ENCODE results near the gene ACVRL1.

Gene ACVRL1

DNA sequence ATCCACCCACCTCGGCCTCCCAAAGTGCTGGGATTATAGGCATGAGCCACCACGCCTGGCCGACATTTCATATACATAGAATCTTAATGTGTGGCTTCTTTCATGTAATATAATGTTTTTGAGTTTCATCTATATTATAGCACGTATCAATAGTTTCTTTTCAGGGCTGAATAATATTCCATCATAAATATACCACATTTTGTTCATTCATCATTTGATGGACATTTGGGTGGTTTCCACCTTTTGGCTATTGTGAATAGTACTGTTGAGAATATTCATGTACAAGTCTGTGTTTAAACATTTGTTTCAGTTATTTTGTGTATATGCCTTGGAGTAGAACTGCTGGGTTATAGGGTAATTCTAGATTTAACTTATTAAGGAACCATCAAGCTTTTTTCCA is 56.2 kb downstream of the ACVRL1 start:
- DNase-seq (ENCODE audit: low read depth) = no peak

DNA sequence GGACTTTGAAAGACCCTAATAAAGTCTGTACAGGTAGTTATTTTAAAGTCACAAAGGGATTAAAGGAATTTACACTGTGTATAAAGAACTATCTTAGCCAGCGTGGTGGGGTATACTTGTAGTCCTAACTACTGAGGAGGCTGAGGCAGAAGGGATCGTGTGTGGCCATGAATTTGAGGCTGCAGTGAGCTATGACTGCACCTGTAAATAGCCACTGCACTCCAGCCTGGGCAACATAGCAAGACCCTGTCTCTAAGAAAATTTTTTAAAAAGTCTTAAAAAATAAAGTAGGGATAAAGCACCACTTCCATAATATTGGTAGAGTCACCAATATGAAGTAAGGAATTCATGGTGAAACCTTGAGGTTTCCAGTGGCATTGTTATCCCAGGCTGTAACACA is 62.3 kb downstream of the ACVRL1 start:
- DNase-seq (ENCODE audit: low read depth) = no peak

DNA sequence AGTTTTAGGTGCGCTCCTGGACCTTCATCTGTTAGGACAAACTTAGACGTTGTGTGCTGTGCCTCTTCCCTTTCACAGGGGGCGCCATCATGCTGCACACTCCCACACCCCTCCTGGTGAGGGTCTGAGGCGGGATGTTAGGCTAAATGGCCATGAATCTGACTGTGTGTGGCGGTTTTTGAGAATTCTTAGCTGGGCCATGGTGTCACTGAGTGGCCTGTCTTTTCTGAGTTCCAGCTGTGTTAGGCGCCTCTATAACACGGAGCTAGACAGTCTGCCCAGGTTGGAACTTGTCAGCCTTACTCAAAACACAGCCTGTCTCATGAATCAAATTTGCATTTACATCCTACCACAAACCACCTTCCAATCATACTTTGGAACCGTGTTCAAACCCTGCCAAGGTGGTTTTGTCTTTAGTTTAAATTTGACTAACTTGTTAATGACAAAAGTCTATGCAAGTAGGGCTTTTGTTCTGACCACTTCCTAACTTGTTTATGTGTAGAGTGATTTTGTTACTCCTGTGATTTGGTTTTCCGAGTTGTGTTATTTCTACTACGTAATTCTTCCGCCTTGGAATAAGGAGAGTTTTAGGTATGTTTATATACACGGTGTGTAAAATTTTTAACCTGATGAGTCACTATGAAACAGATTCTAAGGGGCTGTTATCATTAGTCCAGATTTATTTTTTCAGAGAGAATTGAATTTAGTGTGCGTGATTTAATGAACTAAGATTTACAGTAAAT is 63.8 kb downstream of the ACVRL1 start:
- DNase-seq (ENCODE audit: low read depth) = no peak

DNA sequence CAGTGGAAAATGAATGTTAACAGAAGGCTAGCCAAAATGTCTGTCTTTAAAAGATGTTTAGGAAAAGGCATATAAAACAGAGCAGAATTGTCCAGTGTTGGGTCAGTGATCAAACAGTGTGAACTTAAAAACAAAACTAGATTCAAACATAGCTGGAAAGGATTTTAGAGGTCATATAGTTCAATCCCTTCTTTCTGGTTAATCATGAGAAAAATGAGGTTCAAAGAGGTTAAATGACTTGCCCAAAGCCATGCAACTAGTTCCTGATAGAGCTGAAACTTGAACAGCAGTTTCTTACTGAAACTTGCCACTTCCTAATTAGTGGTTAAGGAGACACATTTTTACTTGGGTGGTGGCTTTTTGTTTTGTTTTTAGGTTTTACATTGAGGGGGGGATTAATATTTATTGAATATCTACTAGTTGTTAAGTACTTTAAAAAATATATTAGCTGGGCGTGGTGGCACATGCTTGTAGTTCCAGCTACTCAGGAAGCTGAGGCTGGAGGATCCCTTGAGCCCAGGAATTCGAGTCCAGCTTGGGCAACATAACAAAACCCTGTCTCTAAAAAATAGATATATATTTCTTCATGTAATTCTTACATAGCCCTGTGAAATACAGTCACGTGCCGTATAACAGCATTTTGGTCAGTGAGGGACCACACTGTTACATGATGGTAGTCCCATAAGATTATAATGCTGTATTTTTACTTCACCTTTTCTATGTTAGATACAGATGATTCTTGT is 64.5 kb downstream of the ACVRL1 start:
- DNase-seq (ENCODE audit: low read depth) = no peak

- DNase-seq (ENCODE audit: low read depth) = no peak
Observed at GRCh38 chr12:51972422-51972812, 65.1 kb downstream of the ACVRL1 start.

GRCh38 chr12:51972849-51973273 is 65.6 kb downstream of the ACVRL1 start:
- no peak for DNase-seq (ENCODE audit: low read depth)
